ENCODE measurements around the gene DGKI.

GRCh38 chr7:137342828-137343261 is 503.9 kb downstream of the DGKI start:
- TF ChIP-seq CTCF (IDR thresholded peaks at IDR 0.05 in 2 of 3, conservative IDR thresholded peaks at IDR 0.05 in 1 of 3; ENCODE audit: borderline replicate concordance in 1 of 3, insufficient read depth in 1 of 3, low read depth in 2 of 3, low read length in 2 of 3) (no peak), POLR2AphosphoS5 (IDR thresholded peaks at IDR 0.05; ENCODE audit: low read depth, low read length) (no peak), ZBTB33 (IDR thresholded peaks at IDR 0.05; ENCODE audit: extremely low read depth, insufficient replicate concordance, low read length) (no peak), CEBPB (IDR thresholded peaks at IDR 0.05; ENCODE audit: low read depth) (no peak), EZH2 (IDR thresholded peaks at IDR 0.05) (no peak), ZFX (IDR thresholded peaks at IDR 0.05) (no peak), SRF (IDR thresholded peaks at IDR 0.05; ENCODE audit: low read depth) (no peak), MAX (IDR thresholded peaks at IDR 0.05) (no peak), REST (IDR thresholded peaks at IDR 0.05; ENCODE audit: low read depth) (no peak), POLR2A (IDR thresholded peaks at IDR 0.05; ENCODE audit: borderline replicate concordance, extremely low read depth, insufficient read depth, insufficient read length) (no peak)

Measured in HCT116 (cell line).